MM.1S (cell line): ENCODE results near the gene BEND7.

Experiments used
- DNase-seq: peaks from one replicate; pipeline ENCODE4 v3.0.0-alpha.2; 2015
- H2AFZ ChIP-seq: fragments of 300-600 bp; sonication (generic); 2 replicates; pipeline ENCODE4 v1.6.0; 2016; ENCODE audit warnings: antibody characterized with exemption, low read length
- H3F3A ChIP-seq: fragments of 300-600 bp; sonication (generic); 2 replicates; pipeline ENCODE4 v1.6.1; 2016; ENCODE audit warnings: mild to moderate bottlenecking, antibody characterized with exemption, low read length, moderate library complexity, mixed read lengths; ENCODE audit not compliant: insufficient read depth
- H3K27ac ChIP-seq: fragments of 300-600 bp; sonication (generic); 2 replicates; pipeline ENCODE4 v1.5.1; 2016; ENCODE audit warnings: mild to moderate bottlenecking, low read length
- H3K27me3 ChIP-seq: fragments of 300-600 bp; sonication (generic); replicated peaks from 2 replicates; pipeline ENCODE4 v1.6.0; 2016; ENCODE audit warnings: low read length; ENCODE audit not compliant: insufficient read depth
- H3K36me3 ChIP-seq: fragments of 300-600 bp; sonication (generic); replicated peaks from 2 replicates; pipeline ENCODE4 v1.6.1; 2016; ENCODE audit warnings: mild to moderate bottlenecking, low read length, mixed read lengths; ENCODE audit not compliant: insufficient read depth
- H3K4me1 ChIP-seq: fragments of 300-600 bp; sonication (generic); 2 replicates; pipeline ENCODE4 v1.6.1; 2016; ENCODE audit warnings: low read length, mixed read lengths
- H3K4me2 ChIP-seq: fragments of 300-600 bp; sonication (generic); 2 replicates; pipeline ENCODE4 v1.6.0; 2016; ENCODE audit warnings: low read depth, low read length
- H3K4me3 ChIP-seq: fragments of 300-600 bp; sonication (generic); 2 replicates; pipeline ENCODE4 v1.5.1; 2016; ENCODE audit warnings: low read length, mixed read lengths
- H3K79me2 ChIP-seq: fragments of 300-600 bp; sonication (generic); 2 replicates; pipeline ENCODE4 v1.6.1; 2016; ENCODE audit warnings: mixed run types, low read length, mixed read lengths
- H3K9ac ChIP-seq: fragments of 300-600 bp; sonication (generic); 2 replicates; pipeline ENCODE4 v1.6.1; 2016; ENCODE audit warnings: low read length, mixed read lengths
- H3K9me2 ChIP-seq: fragments of 300-600 bp; sonication (generic); replicated peaks from 2 replicates; pipeline ENCODE4 v1.6.1; 2016; ENCODE audit warnings: mild to moderate bottlenecking, low read length, mixed read lengths; ENCODE audit not compliant: insufficient read depth
- H3K9me3 ChIP-seq: fragments of 300-600 bp; sonication (generic); replicated peaks from 2 replicates; pipeline ENCODE4 v1.6.1; 2016; ENCODE audit warnings: mild to moderate bottlenecking, low read length, mixed read lengths; ENCODE audit not compliant: insufficient read depth
- H4K20me1 ChIP-seq: fragments of 300-600 bp; sonication (generic); 2 replicates; pipeline ENCODE4 v1.6.1; 2016; ENCODE audit warnings: mild to moderate bottlenecking, low read length, moderate library complexity, mixed read lengths; ENCODE audit not compliant: insufficient read depth
- CTCF ChIP-seq: fragments of 300-600 bp; sonication (generic); IDR thresholded peaks from 2 replicates; pipeline ENCODE4 v1.5.1; 2016; ENCODE audit warnings: antibody characterized with exemption, low read length, mixed read lengths
- EZH2 ChIP-seq: fragments of 300-600 bp; sonication (generic); optimal IDR thresholded peaks from 2 replicates; pipeline ENCODE3; 2017; ENCODE audit warnings: low read depth, mild to moderate bottlenecking, antibody characterized with exemption, low read length, mixed read lengths
- EZH2phosphoT487 ChIP-seq: fragments of 300-600 bp; sonication (generic); IDR thresholded peaks from 2 replicates; pipeline ENCODE4 v1.6.1; 2018; ENCODE audit warnings: antibody characterized with exemption, low read length

BEND7 gene

GRCh38 chr10:13521026-13521425 is 7.8 kb downstream of the BEND7 start:
- DNase-seq = no peak
- H3K27me3 ChIP-seq = no peaks in the 10 kb centered on the region

GRCh38 chr10:13520194-13520593 is 8.6 kb downstream of the BEND7 start:
- Histone ChIP-seq H4K20me1 (no peaks in the 10 kb centered on the region), H3K36me3 (no peaks in the 10 kb centered on the region), H3F3A (no peaks in the 10 kb centered on the region), H3K27ac (no peak overlapping the region), H3K27me3 (no peaks in the 10 kb centered on the region), H3K9me2 (no peaks in the 10 kb centered on the region), H2AFZ (no peak overlapping the region), H3K9me3 (no peaks in the 10 kb centered on the region), H3K79me2 (no peaks in the 10 kb centered on the region), H3K9ac (no peak overlapping the region), H3K4me3 (no peak overlapping the region), H3K4me2 (no peak overlapping the region), H3K4me1 (no peaks in the 10 kb centered on the region)
- no peak for DNase-seq
- no peak for TF ChIP-seq EZH2phosphoT487
- TF ChIP-seq EZH2 = no peak
- no peak for TF ChIP-seq CTCF

More at GRCh38 chr10:13521026-13521425, 7.8 kb downstream of the BEND7 start:
- Histone ChIP-seq H3K36me3 (no peaks in the 10 kb centered on the region), H3K9me2 (no peaks in the 10 kb centered on the region), H3K4me1 (no peaks in the 10 kb centered on the region), H2AFZ (no peak overlapping the region), H3K4me3 (no peak overlapping the region), H3K4me2 (no peak overlapping the region), H3K9ac (no peak overlapping the region), H3F3A (no peaks in the 10 kb centered on the region), H3K9me3 (no peaks in the 10 kb centered on the region), H3K79me2 (no peaks in the 10 kb centered on the region), H3K27ac (no peak overlapping the region), H4K20me1 (no peaks in the 10 kb centered on the region)
- TF ChIP-seq EZH2 (no peak), EZH2phosphoT487 (no peak), CTCF (no peak)

- H3K27ac ChIP-seq = no peak overlapping the region
- no peak overlapping the region for H3K4me3 ChIP-seq
- no peaks in the 10 kb centered on the region for H3K4me1 ChIP-seq
These were observed 10.6 kb downstream of the BEND7 start for GRCh38 chr10:13518076-13518692.

More at GRCh38 chr10:13518076-13518692, 10.6 kb downstream of the BEND7 start:
- Histone ChIP-seq H3K9ac (no peak overlapping the region), H4K20me1 (no peaks in the 10 kb centered on the region), H3K27me3 (no peaks in the 10 kb centered on the region), H3K79me2 (no peaks in the 10 kb centered on the region), H3F3A (no peaks in the 10 kb centered on the region), H3K9me2 (no peaks in the 10 kb centered on the region), H3K36me3 (no peaks in the 10 kb centered on the region), H2AFZ (no peak overlapping the region), H3K4me2 (no peak overlapping the region), H3K9me3 (no peaks in the 10 kb centered on the region)
- DNase-seq = no peak
- TF ChIP-seq CTCF = peak; percentile 48
- TF ChIP-seq EZH2phosphoT487 = no peak
- TF ChIP-seq EZH2 = no peak
